ENCODE data around the gene ERFL.

The ERFL gene

DNA sequence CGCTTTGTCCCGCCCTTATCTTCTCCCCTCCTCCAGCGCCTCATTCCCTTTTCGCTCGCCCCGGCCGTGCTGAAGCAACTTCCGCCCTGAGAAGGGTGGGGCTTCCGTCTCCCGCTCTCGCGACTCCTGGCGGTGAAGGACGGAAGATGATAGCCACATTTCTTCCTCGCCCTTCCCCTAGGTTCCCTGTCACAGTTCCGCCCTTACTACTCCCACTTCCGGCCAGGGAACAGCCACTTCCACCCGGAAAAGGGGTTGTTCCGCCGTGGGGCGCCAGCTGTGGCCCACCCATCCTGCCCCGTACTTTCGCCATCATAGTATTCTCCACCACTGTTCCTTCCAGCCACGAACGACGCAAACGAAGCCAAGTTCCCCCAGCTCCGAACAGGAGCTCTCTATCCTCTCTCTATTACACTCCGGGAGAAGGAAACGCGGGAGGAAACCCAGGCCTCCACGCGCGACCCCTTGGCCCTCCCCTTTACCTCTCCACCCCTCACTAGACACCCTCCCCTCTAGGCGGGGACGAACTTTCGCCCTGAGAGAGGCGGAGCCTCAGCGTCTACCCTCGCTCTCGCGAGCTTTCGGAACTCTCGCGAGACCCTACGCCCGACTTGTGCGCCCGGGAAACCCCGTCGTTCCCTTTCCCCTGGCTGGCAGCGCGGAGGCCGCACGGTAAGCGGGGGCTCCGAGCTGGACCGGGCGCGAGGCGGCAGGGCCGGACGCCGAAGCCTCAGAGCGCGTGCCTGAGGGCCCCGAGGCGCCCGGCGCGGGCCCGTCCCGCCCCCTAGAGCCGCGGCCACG lies 68.4 kb downstream of the ERFL start, which contains the start of gene RPS19:
RPS19 (plus strand) TSS at position 638 of the 801 bp plus-strand sequence. CDS start 520 bp downstream, outside the sequence.
- peak; percentile 100 for DNase-seq (ENCODE audit: low spot score)

DNA sequence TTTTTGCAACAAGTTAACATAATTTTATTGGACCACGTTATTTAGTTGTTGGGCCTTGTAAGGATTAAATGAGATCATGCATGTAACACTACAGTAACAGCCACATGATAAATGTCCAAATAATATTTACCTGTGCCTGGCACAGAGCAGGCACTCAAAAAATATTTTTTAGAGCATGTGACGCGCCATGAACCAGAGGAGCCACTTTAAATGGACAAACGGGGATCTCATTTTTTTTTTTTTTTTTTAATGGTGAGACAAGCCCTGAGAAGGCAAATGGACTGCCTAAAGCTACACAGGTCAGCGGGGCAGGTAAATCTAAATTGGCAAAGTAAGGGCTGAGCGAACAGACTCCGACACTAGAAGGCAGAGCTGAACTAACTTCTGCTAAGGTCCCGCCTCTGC lies 69.0 kb downstream of the ERFL start:
- no peak for DNase-seq (ENCODE audit: low spot score)

Data from pons (tissue), 1 donor.